ENCODE data around the gene BARHL1. TPM values are rescaled to one million over a fixed set of nuclear protein-coding genes. Genes with fewer than 3 reads are reported as not detected.

The BARHL1 gene
- total and polyA plus RNA-seq, 9 of the 15 experiments (the other 6 are each of a cell fraction or from before 2014, with no cell fraction given), result not detected

- TF ChIP-seq CCNT2 (IDR thresholded peaks at IDR 0.05; ENCODE audit: borderline replicate concordance, extremely low read depth, insufficient read length, low read depth, low read length) (no peak), PHF20 (IDR thresholded peaks at IDR 0.05; ENCODE audit: partially characterized antibody) (no peak), GABPB2 (CRISPR knock-in tag; conservative IDR thresholded peaks at IDR 0.05) (no peak), RFX7 (CRISPR knock-in tag; IDR thresholded peaks at IDR 0.05) (no peak), SAP30 (IDR thresholded peaks at IDR 0.05; ENCODE audit: borderline replicate concordance, insufficient read depth, low read depth, low read length, poor library complexity, severe bottlenecking) (no peak)
These were observed 3.0 kb upstream of the BARHL1 start (continued) for GRCh38 chr9:132579427-132579798.

- H4K20me1 ChIP-seq (replicated peaks; ENCODE audit: control insufficient read depth, insufficient read depth, low read length), result peaks cover 17% of the 10 kb centered on the region; the same call in 1 of the 2 replicates
- CTCF ChIA-PET (ENCODE audit: low intra/inter-chr PET ratio), result no interaction called here
- FAIRE-seq, result no peak
- no peak overlapping the region for H3K9ac ChIP-seq (ENCODE audit: insufficient read depth in 1 of 2, low read depth in 2 of 2, low read length in 2 of 2)
- intact Hi-C loops (cut with micrococcal nuclease) (no loop called here), in situ Hi-C loops (cut with MboI) (no loop called here)
- TF ChIP-seq CCAR2 (IDR thresholded peaks at IDR 0.05; ENCODE audit: low read depth, low read length), result no peak
- no peak for TF ChIP-seq ATF2 (CRISPR knock-in tag; IDR thresholded peaks at IDR 0.05)
- no peak for TF ChIP-seq PTTG1 (tag; IDR thresholded peaks at IDR 0.05; ENCODE audit: low read depth)
- no peak for TF ChIP-seq DPF2 (IDR thresholded peaks at IDR 0.05)
- no peak for TF ChIP-seq SNAPC5 (CRISPR knock-in tag; IDR thresholded peaks at IDR 0.05)
- no peak for TF ChIP-seq PREB (CRISPR knock-in tag; IDR thresholded peaks at IDR 0.05)
- no peak for TF ChIP-seq TRIM24 (IDR thresholded peaks at IDR 0.05)
- TF ChIP-seq ELK1 (CRISPR knock-in tag; IDR thresholded peaks at IDR 0.05), result no peak
- no peak for TF ChIP-seq MAZ (CRISPR knock-in tag; conservative IDR thresholded peaks at IDR 0.05 in 1 of 2, IDR thresholded peaks at IDR 0.05 in 1 of 2)
- no peak for TF ChIP-seq SMAD1 (IDR thresholded peaks at IDR 0.05; ENCODE audit: low read depth, low read length, partially characterized antibody)
- TF ChIP-seq MEIS2 (IDR thresholded peaks at IDR 0.05; ENCODE audit: partially characterized antibody), result no peak
- no peak for TF ChIP-seq BMI1 (IDR thresholded peaks at IDR 0.05; ENCODE audit: low read length)
- no peak overlapping the region for H3K4me3 ChIP-seq
- no peak overlapping the region for H3K4me2 ChIP-seq (ENCODE audit: insufficient read depth, low read length)
- peaks cover 18 to 75% of the 10 kb centered on the region in 2 experiments; a peak in 4 of 5 replicates for H3K27me3 ChIP-seq (ENCODE audit: control insufficient read depth in 2 of 2, insufficient read depth in 2 of 2, low read length in 2 of 2)
- H3K4me1 ChIP-seq (replicated peaks in 1 of 2; ENCODE audit: control insufficient read depth in 2 of 2, insufficient read depth in 2 of 2, low read length in 2 of 2), result peaks cover 0 to 14% of the 10 kb centered on the region in 2 experiments; a peak in 2 of 5 replicates
- H2AFZ ChIP-seq (ENCODE audit: low read depth, low read length), result no peak overlapping the region
- no peaks in the 10 kb centered on the region for H3K79me2 ChIP-seq (ENCODE audit: control insufficient read depth, insufficient read depth, low read length)
- 56% methylated on average over 27 of the region's 37 CpGs for WGBS (ENCODE audit: insufficient coverage, low coverage, missing lambda C conversion rate)
- POLR2A ChIA-PET, result interaction anchor here (1.0 kb wide), 1 partner anchor 215 kb away, joined by 3 read pairs; no protein-coding TSS in a partner anchor
- DNase-seq (ENCODE audit: extremely low read depth in 1 of 4, low spot score in 3 of 4), result no peak
- BruUV-seq (replicated peaks), result no TSS peak
- ATAC-seq, result no peak
- no peak overlapping the region for H3K27ac ChIP-seq (ENCODE audit: extremely low read depth, low read depth, low read length)
- no peaks in the 10 kb centered on the region for H3K36me3 ChIP-seq (ENCODE audit: control insufficient read depth, insufficient read depth, low read length)
- no peaks in the 10 kb centered on the region for H3K9me1 ChIP-seq (ENCODE audit: control insufficient read depth, insufficient read depth, low read length)
- no peaks in the 10 kb centered on the region for H3K9me3 ChIP-seq (replicated peaks; ENCODE audit: control insufficient read depth, insufficient read depth, low read depth, low read length)
These were observed 579 bp downstream of the BARHL1 start for GRCh38 chr9:132582786-132583583.

Measured in K562 (cell line).